K562 (cell line): ENCODE data around the gene PDE1A. TPM values are rescaled to one million over a fixed set of nuclear protein-coding genes. Genes with fewer than 3 reads are reported as not detected.

ENCODE experiments used
- ATAC-seq: fragments of 200-7000 bp; cut with Tn5 transposase; 3 replicates; pipeline ENCODE4 v1.9.1; 2020; ENCODE audit warnings: moderate library complexity
- BruUV-seq: library from RNA; stranded (reverse); fragments of 400-500 nt; replicated peaks from 2 replicates; lab custom pipeline; 2021; lab: Mats Ljungman, UMichigan
- CTCF ChIA-PET: fragments of 300-600 bp; formaldehyde crosslinking; extraction: SDS; loops from one replicate; lab custom pipeline; 2021; ENCODE audit warnings: low intra/inter-chr PET ratio; lab: Yijun Ruan, JAX
- POLR2A ChIA-PET: fragments of 300-600, 350-650 bp; sonication (Branson Sonifier 250); formaldehyde crosslinking; extraction: SDS; loops from one replicate; lab custom pipeline; 2021; ENCODE audit warnings: antibody characterized with exemption, inconsistent platforms; lab: Yijun Ruan, JAX
- DNase-seq, 4 experiments: peaks; one replicate each; pipeline versions ENCODE4 v3.0.0 to v3.0.0-alpha.2; 2011 to 2018; ENCODE audit warnings: low spot score in 3 of 4, mixed read lengths in 3 of 4; ENCODE audit errors: extremely low read depth in 1 of 4
- FAIRE-seq: peaks from 2 replicates; lab custom pipeline; 2011; peaks lifted over from hg19 to GRCh38; lab: Jason Lieb, UNC
- H2AFZ ChIP-seq: 2 replicates; pipeline ENCODE4 v1.6.0; 2011; ENCODE audit warnings: low read depth, low read length, control low read depth, inconsistent platforms
- H3K27ac ChIP-seq: fragments of 200-600 bp; 3 replicates; pipeline ENCODE4 v1.8.0; 2011; ENCODE audit warnings: low read depth, mild to moderate bottlenecking, control low read depth, inconsistent platforms, low read length, moderate library complexity, mixed read lengths; ENCODE audit errors: extremely low read depth
- H3K27me3 ChIP-seq, 2 experiments: fragments of 300-600 bp in 1 of 2; 2 replicates in 1 of 2; 3 replicates in 1 of 2; pipeline versions ENCODE4 v1.6.0 to v1.8.0; 2011; ENCODE audit warnings: inconsistent platforms in 2 of 2, low read length in 2 of 2, mild to moderate bottlenecking in 1 of 2, mixed read lengths in 1 of 2, moderate library complexity in 1 of 2; ENCODE audit not compliant: control insufficient read depth in 2 of 2, insufficient read depth in 2 of 2
- H3K36me3 ChIP-seq: fragments of 300-600 bp; 3 replicates; pipeline ENCODE4 v1.8.0; 2011; ENCODE audit warnings: mild to moderate bottlenecking, low read length, inconsistent platforms; ENCODE audit not compliant: control insufficient read depth, insufficient read depth
- H3K4me1 ChIP-seq, 2 experiments: fragments of 200-600 bp in 1 of 2; replicated peaks in 1 of 2; 2 replicates in 1 of 2; 3 replicates in 1 of 2; pipeline versions ENCODE4 v1.5.1 to v1.8.0; 2011; ENCODE audit warnings: inconsistent platforms in 2 of 2, low read length in 2 of 2, mild to moderate bottlenecking in 1 of 2, mixed read lengths in 1 of 2, moderate library complexity in 1 of 2; ENCODE audit not compliant: control insufficient read depth in 2 of 2, insufficient read depth in 2 of 2
- H3K4me2 ChIP-seq: 2 replicates; pipeline ENCODE4 v1.6.1; 2011; ENCODE audit warnings: low read length, control low read depth, inconsistent platforms, mixed read lengths; ENCODE audit not compliant: insufficient read depth
- H3K4me3 ChIP-seq: fragments of 200-600 bp; sonication (generic), shearing (Covaris generic); 2 replicates; pipeline ENCODE4 v1.5.1; 2016; ENCODE audit warnings: control low read depth, inconsistent platforms
- H3K79me2 ChIP-seq: fragments of 200-600 bp; 3 replicates; pipeline ENCODE4 v1.8.0; 2011; ENCODE audit warnings: low read length, inconsistent platforms; ENCODE audit not compliant: control insufficient read depth, insufficient read depth
- H3K9ac ChIP-seq, 2 experiments: 2 replicates each; pipeline versions ENCODE4 v1.6.0 to v1.6.1; 2011; ENCODE audit warnings: low read depth in 2 of 2, low read length in 2 of 2, control low read depth in 1 of 2, inconsistent platforms in 1 of 2, mild to moderate bottlenecking in 1 of 2, mixed read lengths in 1 of 2; ENCODE audit not compliant: insufficient read depth in 1 of 2
- H3K9me1 ChIP-seq: one replicate; pipeline ENCODE4 v1.6.0; 2011; ENCODE audit warnings: inconsistent platforms, mild to moderate bottlenecking, low read length, moderate library complexity; ENCODE audit not compliant: control insufficient read depth, insufficient read depth
- H3K9me3 ChIP-seq: replicated peaks from 2 replicates; pipeline ENCODE4 v1.5.1; 2011; ENCODE audit warnings: low read depth, low read length, inconsistent platforms; ENCODE audit not compliant: control insufficient read depth, insufficient read depth
- H4K20me1 ChIP-seq: replicated peaks from 2 replicates; pipeline ENCODE4 v1.6.1; 2011; ENCODE audit warnings: low read length, inconsistent platforms, mixed read lengths; ENCODE audit not compliant: control insufficient read depth, insufficient read depth
- HNRNPH1 ChIP-seq: fragments of 200-400 bp; formaldehyde crosslinking; optimal IDR thresholded peaks from 2 replicates; pipeline ENCODE3; 2017; ENCODE audit warnings: low read depth, mild to moderate bottlenecking, low read length, moderate library complexity
- HNRNPL ChIP-seq: fragments of 200-400 bp; formaldehyde crosslinking; IDR thresholded peaks from 2 replicates; pipeline ENCODE4 v1.6.1; 2017; ENCODE audit warnings: low read depth, mild to moderate bottlenecking, low read length
- HNRNPUL1 ChIP-seq: fragments of 200-400 bp; formaldehyde crosslinking; IDR thresholded peaks from 2 replicates; pipeline ENCODE4 v1.6.1; 2017; ENCODE audit warnings: low read length
- PRPF4 ChIP-seq: fragments of 200-400 bp; formaldehyde crosslinking; IDR thresholded peaks from one replicate; pipeline ENCODE4 v1.6.1; 2017; ENCODE audit warnings: low read length, low read depth, mild to moderate bottlenecking; ENCODE audit not compliant: insufficient read depth, poor library complexity, severe bottlenecking
- TSC22D4 ChIP-seq: fragments of 450-650 bp; IDR thresholded peaks from 2 replicates; pipeline ENCODE4 v1.6.1; 2016; ENCODE audit warnings: missing genetic modification characterization, missing biosample characterization, control low read depth
- ZNF175 ChIP-seq: fragments of 200-800 bp; sonication (Bioruptor generic); IDR thresholded peaks from 2 replicates; pipeline ENCODE4 v1.6.1; 2016; ENCODE audit warnings: low read depth, mild to moderate bottlenecking, missing genetic modification characterization, missing compliant biosample characterization
- WGBS: fragments of 100-300 bp; shearing (Covaris generic); methylation state at CpG from one replicate; pipeline ENCODE4 v1.1.6; 2016; ENCODE audit warnings: low coverage, mixed read lengths; ENCODE audit not compliant: insufficient coverage; ENCODE audit errors: missing lambda C conversion rate; 5-methylcytosine and 5-hydroxymethylcytosine counted together
- in situ Hi-C: fragments of 300-500 bp; cut with MboI; formaldehyde crosslinking; loops from 4 replicates; pipeline ENCODE4 v1.15.0; 2018; ENCODE audit warnings: inconsistent platforms, mixed read lengths
- intact Hi-C: fragments of 100-400 bp; cut with micrococcal nuclease; formaldehyde crosslinking; loops from 2 replicates; pipeline ENCODE4 v1.14.2; 2022
- polyA plus RNA-seq, 8 experiments: library from polyadenylated mRNA; depleted of rRNA in 4 of 8; stranded (reverse) in 5 of 8; unstranded in 3 of 8; fragments of >200 nt; fragmentation: Nextera tagmentation in 2 of 8; fragmentation: Illumina TruSeq in 1 of 8; extraction: Ambion mirVana in 2 of 8; extraction: Trizol in 1 of 8; gene quantifications; 2 replicates each; pipeline versions ENCODE4 v1.2.1 to v1.2.3, GENCODE V29; 2011 to 2014; ENCODE audit warnings: inconsistent platforms in 1 of 8, missing spikeins in 1 of 8
- total RNA-seq, 7 experiments: library from RNA; depleted of rRNA in 6 of 7; stranded (reverse); fragments of >200 nt in 6 of 7; fragmentation: Illumina TruSeq in 2 of 7; extraction: Trizol in 2 of 7; gene quantifications; 2 replicates each; pipeline versions ENCODE4 v1.2.1 to v1.2.3, GENCODE V29; 2011 to 2021; ENCODE audit warnings: low replicate concordance in 1 of 7
- TF ChIP-seq, protein P1 (sequence below): sonication (generic); formaldehyde crosslinking; IDR thresholded peaks from 2 replicates; pipeline ENCODE4 v1.8.1; 2023; ENCODE audit warnings: mild to moderate bottlenecking, missing genetic modification reagents

The PDE1A gene
- total and polyA plus RNA-seq, 9 of the 15 experiments (the other 6 are each of a cell fraction or from before 2014, with no cell fraction given): 0.14 to 0.91 (median 0.32) TPM

GRCh38 chr2:182283512-182283911, 143.3 kb downstream of the PDE1A start (continued):
- TF ChIP-seq HNRNPUL1: no peak
- no peak for TF ChIP-seq ZNF175 (CRISPR knock-in tag)
- TF ChIP-seq HNRNPL: no peak

DNA sequence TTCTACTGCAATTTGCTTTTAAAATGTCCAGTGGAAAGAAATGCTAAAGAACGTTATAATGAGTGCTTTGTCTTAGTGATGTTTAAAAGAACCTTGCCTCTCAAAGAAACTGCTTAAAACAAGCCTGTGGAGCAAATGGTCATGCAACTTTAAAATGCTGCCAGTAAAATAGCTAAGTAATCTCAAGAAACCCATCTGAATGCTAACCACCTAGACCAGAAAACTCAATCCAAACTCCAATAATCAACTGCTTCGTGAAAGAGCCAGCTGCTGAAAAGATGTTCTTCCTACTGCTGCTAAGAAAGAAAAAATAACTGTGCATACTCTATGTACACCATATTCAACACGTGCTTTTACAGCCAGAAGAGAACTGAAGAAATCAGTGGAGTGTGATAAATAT, 145.6 kb downstream of the PDE1A start:
- in situ Hi-C loops: no loop called here

More for the DNA sequence above, 145.6 kb downstream of the PDE1A start:
- H3K4me3 ChIP-seq: no peak overlapping the region
- FAIRE-seq (no peak), ATAC-seq (no peak), DNase-seq (no peak)
- ChIA-PET POLR2A (no interaction called here), CTCF (no interaction called here)
- H3K36me3 ChIP-seq: no peaks in the 10 kb centered on the region
- no TSS peak for BruUV-seq
- H4K20me1 ChIP-seq: no peaks in the 10 kb centered on the region
- no peak overlapping the region for H2AFZ ChIP-seq
- no peaks in the 10 kb centered on the region for H3K9me1 ChIP-seq
- intact Hi-C loops: no loop called here
- no peak overlapping the region for H3K9ac ChIP-seq
- no peaks in the 10 kb centered on the region for H3K79me2 ChIP-seq
- no peaks in the 10 kb centered on the region for H3K4me1 ChIP-seq
- H3K9me3 ChIP-seq: no peaks in the 10 kb centered on the region
- 0% methylated on average over 3 of the region's 3 CpGs for WGBS
- H3K4me2 ChIP-seq: no peak overlapping the region
- no peak for TF ChIP-seq PRPF4
- TF ChIP-seq TSC22D4 (tag): no peak
- no peak for TF ChIP-seq HNRNPH1
- TF ChIP-seq, protein P1, sequence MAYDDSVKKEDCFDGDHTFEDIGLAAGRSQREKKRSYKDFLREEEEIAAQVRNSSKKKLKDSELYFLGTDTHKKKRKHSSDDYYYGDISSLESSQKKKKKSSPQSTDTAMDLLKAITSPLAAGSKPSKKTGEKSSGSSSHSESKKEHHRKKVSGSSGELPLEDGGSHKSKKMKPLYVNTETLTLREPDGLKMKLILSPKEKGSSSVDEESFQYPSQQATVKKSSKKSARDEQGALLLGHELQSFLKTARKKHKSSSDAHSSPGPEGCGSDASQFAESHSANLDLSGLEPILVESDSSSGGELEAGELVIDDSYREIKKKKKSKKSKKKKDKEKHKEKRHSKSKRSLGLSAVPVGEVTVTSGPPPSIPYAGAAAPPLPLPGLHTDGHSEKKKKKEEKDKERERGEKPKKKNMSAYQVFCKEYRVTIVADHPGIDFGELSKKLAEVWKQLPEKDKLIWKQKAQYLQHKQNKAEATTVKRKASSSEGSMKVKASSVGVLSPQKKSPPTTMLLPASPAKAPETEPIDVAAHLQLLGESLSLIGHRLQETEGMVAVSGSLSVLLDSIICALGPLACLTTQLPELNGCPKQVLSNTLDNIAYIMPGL (CRISPR knock-in tag): no peak
- H3K27me3 ChIP-seq: no peaks in the 10 kb centered on the region
- H3K27ac ChIP-seq: no peak overlapping the region
